Type B pancreatic cell (in vitro differentiated cells): Measurements from ENCODE around the gene ALKBH5. TPM values are rescaled to one million over a fixed set of nuclear protein-coding genes. Genes with fewer than 3 reads are reported as not detected.

Experiments used
- DNase-seq: peaks from one replicate; pipeline ENCODE4 v3.0.0; 2021; ENCODE audit warnings: mixed read lengths; ENCODE audit not compliant: unreplicated experiment; ENCODE audit errors: extremely low spot score
- H3K27ac Mint-ChIP-seq: 2 replicates; pipeline ENCODE4 v1.8.0; 2021; ENCODE audit warnings: mild to moderate bottlenecking, mixed read lengths
- H3K27me3 Mint-ChIP-seq: 2 replicates; pipeline ENCODE4 v1.8.0; 2021; ENCODE audit warnings: mixed read lengths
- H3K36me3 Mint-ChIP-seq: 2 replicates; pipeline ENCODE4 v1.8.0; 2021; ENCODE audit warnings: mixed read lengths
- H3K4me1 Mint-ChIP-seq: one replicate; pipeline ENCODE4 v1.8.0; 2021; ENCODE audit warnings: mixed read lengths; ENCODE audit not compliant: unreplicated experiment
- H3K4me3 Mint-ChIP-seq: 2 replicates; pipeline ENCODE4 v1.8.0; 2021; ENCODE audit warnings: mild to moderate bottlenecking, mixed read lengths
- H3K9me3 Mint-ChIP-seq: 2 replicates; pipeline ENCODE4 v1.8.0; 2021; ENCODE audit warnings: mixed read lengths
- CTCF ChIP-seq: fragments of 200-600 bp; sonication (generic); conservative IDR thresholded peaks from 2 replicates; pipeline ENCODE4 v1.5.0; 2021; ENCODE audit warnings: antibody characterized with exemption, mild to moderate bottlenecking
- total RNA-seq: library from RNA; stranded (reverse); gene quantifications from 2 replicates; pipeline ENCODE4 v1.2.1, GENCODE V29; 2021; ENCODE audit warnings: low replicate concordance

ALKBH5 gene
- total RNA-seq, 1 donor from 2014 or later: 88.8 TPM

GRCh38 chr17:18186627-18186982, 3.0 kb downstream of the ALKBH5 start:
- Mint-ChIP-seq H3K27ac (peak overlapping the region; percentile 5), H3K27me3 (peaks cover 3% of the 10 kb centered on the region), H3K4me3 (peak overlapping the region; percentile 99), H3K4me1 (peaks cover 58% of the 10 kb centered on the region), H3K9me3 (no peaks in the 10 kb centered on the region), H3K36me3 (peaks cover 25% of the 10 kb centered on the region)
- no peak for DNase-seq
- TF ChIP-seq CTCF: no peak

GRCh38 chr17:18187226-18187625, 3.6 kb downstream of the ALKBH5 start:
- Mint-ChIP-seq H3K4me1 (peaks cover 54% of the 10 kb centered on the region), H3K4me3 (peak overlapping the region; percentile 99), H3K27ac (peak overlapping the region; percentile 5), H3K36me3 (peaks cover 25% of the 10 kb centered on the region), H3K27me3 (peaks cover 3% of the 10 kb centered on the region), H3K9me3 (no peaks in the 10 kb centered on the region)
- TF ChIP-seq CTCF: no peak
- no peak for DNase-seq

GRCh38 chr17:18187821-18188761, 4.5 kb downstream of the ALKBH5 start:
- TF ChIP-seq CTCF: no peak
- H3K4me1 Mint-ChIP-seq: peaks cover 53% of the 10 kb centered on the region
- DNase-seq: no peak
- no peaks in the 10 kb centered on the region for H3K9me3 Mint-ChIP-seq
- H3K27me3 Mint-ChIP-seq: peaks cover 3% of the 10 kb centered on the region
- peak overlapping the region; percentile 99 for H3K4me3 Mint-ChIP-seq
- peaks cover 25% of the 10 kb centered on the region for H3K36me3 Mint-ChIP-seq
- H3K27ac Mint-ChIP-seq: peak overlapping the region; percentile 53

GRCh38 chr17:18190628-18191235, 7.1 kb downstream of the ALKBH5 start:
- DNase-seq: no peak
- Mint-ChIP-seq H3K27me3 (no peaks in the 10 kb centered on the region), H3K27ac (peak overlapping the region; percentile 50), H3K4me3 (peak overlapping the region; percentile 20), H3K36me3 (peaks cover 35% of the 10 kb centered on the region), H3K4me1 (peaks cover 47% of the 10 kb centered on the region), H3K9me3 (no peaks in the 10 kb centered on the region)
- TF ChIP-seq CTCF: no peak

GRCh38 chr17:18191236-18191667, 7.6 kb downstream of the ALKBH5 start:
- Mint-ChIP-seq H3K27me3 (no peaks in the 10 kb centered on the region), H3K4me3 (peak overlapping the region; percentile 20), H3K9me3 (no peaks in the 10 kb centered on the region), H3K4me1 (peaks cover 42% of the 10 kb centered on the region), H3K27ac (peak overlapping the region; percentile 50), H3K36me3 (peaks cover 35% of the 10 kb centered on the region)
- DNase-seq: no peak
- TF ChIP-seq CTCF: no peak
